Measurements from ENCODE around the gene CLSTN2. TPM values are rescaled to one million over a fixed set of nuclear protein-coding genes. Genes with fewer than 3 reads are reported as not detected.

The CLSTN2 gene
- total RNA-seq, 1 donor from 2014 or later: 12.9 TPM

GRCh38 chr3:140394488-140395133 is 459.6 kb downstream of the CLSTN2 start:
- Mint-ChIP-seq H3K27ac (no peak overlapping the region), H3K9me3 (no peaks in the 10 kb centered on the region), H3K4me3 (no peak overlapping the region), H3K36me3 (no peaks in the 10 kb centered on the region), H3K27me3 (no peaks in the 10 kb centered on the region), H3K4me1 (ENCODE audit: unreplicated experiment) (peaks cover 3% of the 10 kb centered on the region)
- TF ChIP-seq CTCF (conservative IDR thresholded peaks at IDR 0.05): no peak
- no peak for DNase-seq (ENCODE audit: extremely low spot score, unreplicated experiment)

GRCh38 chr3:140395134-140396075 is 460.4 kb downstream of the CLSTN2 start:
- no peak overlapping the region for H3K27ac Mint-ChIP-seq
- no peaks in the 10 kb centered on the region for H3K27me3 Mint-ChIP-seq
- TF ChIP-seq CTCF (conservative IDR thresholded peaks at IDR 0.05): no peak
- no peaks in the 10 kb centered on the region for H3K9me3 Mint-ChIP-seq
- peaks cover 3% of the 10 kb centered on the region for H3K4me1 Mint-ChIP-seq (ENCODE audit: unreplicated experiment)
- DNase-seq (ENCODE audit: extremely low spot score, unreplicated experiment): no peak
- no peaks in the 10 kb centered on the region for H3K36me3 Mint-ChIP-seq
- H3K4me3 Mint-ChIP-seq: no peak overlapping the region

GRCh38 chr3:140396110-140396509 is 461.1 kb downstream of the CLSTN2 start:
- H3K27me3 Mint-ChIP-seq: no peaks in the 10 kb centered on the region
- peaks cover under 1% of the 10 kb centered on the region for H3K4me1 Mint-ChIP-seq (ENCODE audit: unreplicated experiment)
- DNase-seq (ENCODE audit: extremely low spot score, unreplicated experiment): no peak
- TF ChIP-seq CTCF (conservative IDR thresholded peaks at IDR 0.05): no peak
- H3K4me3 Mint-ChIP-seq: no peak overlapping the region
- H3K9me3 Mint-ChIP-seq: no peaks in the 10 kb centered on the region
- no peak overlapping the region for H3K27ac Mint-ChIP-seq
- no peaks in the 10 kb centered on the region for H3K36me3 Mint-ChIP-seq

GRCh38 chr3:140397847-140398246 is 462.9 kb downstream of the CLSTN2 start:
- Mint-ChIP-seq H3K4me1 (ENCODE audit: unreplicated experiment) (no peaks in the 10 kb centered on the region), H3K9me3 (no peaks in the 10 kb centered on the region), H3K27me3 (no peaks in the 10 kb centered on the region), H3K36me3 (no peaks in the 10 kb centered on the region), H3K27ac (no peak overlapping the region), H3K4me3 (no peak overlapping the region)
- TF ChIP-seq CTCF (conservative IDR thresholded peaks at IDR 0.05): no peak
- DNase-seq (ENCODE audit: extremely low spot score, unreplicated experiment): no peak

- Mint-ChIP-seq H3K36me3 (no peaks in the 10 kb centered on the region), H3K4me1 (ENCODE audit: unreplicated experiment) (peaks cover 5% of the 10 kb centered on the region), H3K27ac (no peak overlapping the region), H3K9me3 (no peaks in the 10 kb centered on the region), H3K4me3 (no peak overlapping the region), H3K27me3 (no peaks in the 10 kb centered on the region)
- no peak for TF ChIP-seq CTCF (conservative IDR thresholded peaks at IDR 0.05)
- DNase-seq (ENCODE audit: extremely low spot score, unreplicated experiment): no peak
Observed at GRCh38 chr3:140398387-140398786, 463.4 kb downstream of the CLSTN2 start.
